Panc1 (cell line): Measurements from ENCODE around the gene CDK5RAP3. TPM values are rescaled to one million over a fixed set of nuclear protein-coding genes. Genes with fewer than 3 reads are reported as not detected.

Experiments used
- ATAC-seq: fragments of 200-7000 bp; cut with Tn5 transposase; 2 replicates; pipeline ENCODE4 v1.9.1; 2020; ENCODE audit warnings: mild to moderate bottlenecking, moderate library complexity
- BruUV-seq: library from RNA; stranded (reverse); fragments of 400-500 nt; replicated peaks from 2 replicates; lab custom pipeline; 2021; lab: Mats Ljungman, UMichigan
- CTCF ChIA-PET: fragments of 300-600 bp; sonication (Branson Sonifier 250); formaldehyde crosslinking; loops from one replicate; lab custom pipeline; 2022; ENCODE audit warnings: antibody characterized with exemption; lab: Charles Lee
- POLR2A ChIA-PET: fragments of 300-600 bp; sonication (Branson Sonifier 250); formaldehyde crosslinking; loops from one replicate; lab custom pipeline; 2022; ENCODE audit warnings: antibody characterized with exemption; lab: Charles Lee
- DNase-seq: peaks from one replicate; pipeline ENCODE4 v3.0.0-alpha.2; 2010; ENCODE audit warnings: low read depth, low spot score
- H3K27ac ChIP-seq: 2 replicates; pipeline ENCODE4 v1.5.1; 2011; ENCODE audit warnings: mild to moderate bottlenecking, low read length, inconsistent platforms
- H3K27me3 ChIP-seq: fragments of 200-500 bp; sonication (Bioruptor generic); 2 replicates; pipeline ENCODE4 v1.6.0; 2014; ENCODE audit warnings: low read length, inconsistent platforms; ENCODE audit not compliant: control insufficient read depth, insufficient read depth
- H3K36me3 ChIP-seq: fragments of 200-500 bp; sonication (Bioruptor generic); 2 replicates; pipeline ENCODE4 v1.5.1; 2014; ENCODE audit warnings: inconsistent platforms, mild to moderate bottlenecking, low read length, moderate library complexity; ENCODE audit not compliant: control insufficient read depth, insufficient read depth
- H3K4me1 ChIP-seq: 2 replicates; pipeline ENCODE4 v1.5.1; 2011; ENCODE audit warnings: inconsistent platforms, mild to moderate bottlenecking, low read length, moderate library complexity; ENCODE audit not compliant: control insufficient read depth, insufficient read depth
- H3K4me3 ChIP-seq, 2 experiments: 2 replicates each; pipeline ENCODE4 v1.5.1; 2011 to 2012; ENCODE audit warnings: low read depth in 2 of 2, low read length in 2 of 2, mild to moderate bottlenecking in 2 of 2, inconsistent platforms in 1 of 2, moderate library complexity in 1 of 2
- H3K9me3 ChIP-seq: fragments of 200-500 bp; sonication (Bioruptor generic); 2 replicates; pipeline ENCODE4 v1.5.1; 2014; ENCODE audit warnings: low read depth, mild to moderate bottlenecking, inconsistent platforms, low read length, moderate library complexity; ENCODE audit not compliant: control insufficient read depth, insufficient read depth
- CTCF ChIP-seq: fragments of 450-650 bp; IDR thresholded peaks from 2 replicates; pipeline ENCODE4 v1.5.1; 2017; ENCODE audit warnings: mild to moderate bottlenecking
- POLR2AphosphoS5 ChIP-seq: IDR thresholded peaks from 2 replicates; pipeline ENCODE4 v1.6.1; 2012; ENCODE audit warnings: mild to moderate bottlenecking, low read depth, low read length, moderate library complexity
- SIN3A ChIP-seq: IDR thresholded peaks from 2 replicates; pipeline ENCODE4 v1.6.1; 2012; ENCODE audit warnings: low read depth, mild to moderate bottlenecking, low read length, moderate library complexity, borderline replicate concordance; ENCODE audit not compliant: insufficient read depth
- TCF7L2 ChIP-seq: IDR thresholded peaks from 2 replicates; pipeline ENCODE4 v1.6.1; 2011; ENCODE audit warnings: mild to moderate bottlenecking, low read depth, low read length, inconsistent platforms
- in situ Hi-C: cut with HindIII; loops from 2 replicates; pipeline ENCODE4 v1.10.0; 2016; ENCODE audit warnings: low sequenced_read_pairs, low pct_unique_long_range_greater_than_20kb
- intact Hi-C: fragments of 100-400 bp; cut with micrococcal nuclease; formaldehyde crosslinking; loops from one replicate; pipeline ENCODE4 v1.10.0; 2022; ENCODE audit not compliant: unreplicated experiment
- total RNA-seq: library from RNA; stranded (reverse); gene quantifications from one replicate; pipeline ENCODE4 v1.2.1, GENCODE V29; 2021; ENCODE audit not compliant: unreplicated experiment
- TF ChIP-seq, protein P1 (sequence below), 2 experiments: IDR thresholded peaks; 2 replicates each; pipeline ENCODE4 v1.6.1; 2011 to 2012; ENCODE audit warnings: low read depth in 2 of 2, control low read depth in 1 of 2, low read length in 1 of 2, mild to moderate bottlenecking in 1 of 2, moderate library complexity in 1 of 2; ENCODE audit not compliant: insufficient read depth in 1 of 2

The CDK5RAP3 gene
- total RNA-seq, 1 experiment from 2014 or later = 193 TPM

DNA sequence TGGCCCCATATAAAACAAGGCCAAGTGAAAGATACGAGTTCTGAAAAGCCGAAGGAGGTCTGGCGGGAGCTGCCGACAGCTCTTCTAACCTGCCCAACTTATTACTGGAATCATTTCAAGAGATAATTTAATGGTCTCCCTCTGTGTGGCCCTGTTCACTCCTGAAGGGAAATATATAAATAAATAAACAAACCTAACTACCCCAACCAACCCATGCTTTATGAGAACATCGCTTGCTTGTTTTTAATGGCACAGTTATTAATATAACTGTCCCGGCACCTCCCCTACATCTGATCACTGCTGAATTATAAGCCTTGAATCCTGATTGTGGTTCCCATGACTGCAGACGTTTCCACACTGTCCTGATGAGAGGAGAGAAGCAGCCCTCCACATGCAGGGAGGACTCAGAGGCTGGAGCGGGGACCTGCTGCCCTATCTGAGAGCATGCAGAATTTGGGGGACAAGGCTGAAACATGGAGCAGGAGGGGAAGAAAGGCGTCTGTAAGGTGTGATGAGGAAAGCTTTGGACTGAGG lies 22.2 kb downstream of the CDK5RAP3 start:
- CTCF ChIA-PET = interaction anchor here (1.2 kb wide), 1 partner anchor 23 kb away, joined by 4 read pairs; the partner anchor contains the start of gene CDK5RAP3
- no peak for ATAC-seq

GRCh38 chr17:47993964-47994363 lies 23.1 kb downstream of the CDK5RAP3 start:
- TF ChIP-seq, protein P1, sequence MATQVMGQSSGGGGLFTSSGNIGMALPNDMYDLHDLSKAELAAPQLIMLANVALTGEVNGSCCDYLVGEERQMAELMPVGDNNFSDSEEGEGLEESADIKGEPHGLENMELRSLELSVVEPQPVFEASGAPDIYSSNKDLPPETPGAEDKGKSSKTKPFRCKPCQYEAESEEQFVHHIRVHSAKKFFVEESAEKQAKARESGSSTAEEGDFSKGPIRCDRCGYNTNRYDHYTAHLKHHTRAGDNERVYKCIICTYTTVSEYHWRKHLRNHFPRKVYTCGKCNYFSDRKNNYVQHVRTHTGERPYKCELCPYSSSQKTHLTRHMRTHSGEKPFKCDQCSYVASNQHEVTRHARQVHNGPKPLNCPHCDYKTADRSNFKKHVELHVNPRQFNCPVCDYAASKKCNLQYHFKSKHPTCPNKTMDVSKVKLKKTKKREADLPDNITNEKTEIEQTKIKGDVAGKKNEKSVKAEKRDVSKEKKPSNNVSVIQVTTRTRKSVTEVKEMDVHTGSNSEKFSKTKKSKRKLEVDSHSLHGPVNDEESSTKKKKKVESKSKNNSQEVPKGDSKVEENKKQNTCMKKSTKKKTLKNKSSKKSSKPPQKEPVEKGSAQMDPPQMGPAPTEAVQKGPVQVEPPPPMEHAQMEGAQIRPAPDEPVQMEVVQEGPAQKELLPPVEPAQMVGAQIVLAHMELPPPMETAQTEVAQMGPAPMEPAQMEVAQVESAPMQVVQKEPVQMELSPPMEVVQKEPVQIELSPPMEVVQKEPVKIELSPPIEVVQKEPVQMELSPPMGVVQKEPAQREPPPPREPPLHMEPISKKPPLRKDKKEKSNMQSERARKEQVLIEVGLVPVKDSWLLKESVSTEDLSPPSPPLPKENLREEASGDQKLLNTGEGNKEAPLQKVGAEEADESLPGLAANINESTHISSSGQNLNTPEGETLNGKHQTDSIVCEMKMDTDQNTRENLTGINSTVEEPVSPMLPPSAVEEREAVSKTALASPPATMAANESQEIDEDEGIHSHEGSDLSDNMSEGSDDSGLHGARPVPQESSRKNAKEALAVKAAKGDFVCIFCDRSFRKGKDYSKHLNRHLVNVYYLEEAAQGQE (IDR thresholded peaks at IDR 0.05; ENCODE audit: insufficient read depth in 1 of 2, low read depth in 2 of 2, low read length in 1 of 2) = no peak
- TF ChIP-seq CTCF (no peak), SIN3A (no peak), POLR2AphosphoS5 (no peak), TCF7L2 (no peak)
- intact Hi-C loops = loop anchor here (2.0 kb wide), 1 partner anchor 19 kb away; no protein-coding TSS in a partner anchor
- no peak for ATAC-seq
- Histone ChIP-seq H3K27me3 (no peaks in the 10 kb centered on the region), H3K9me3 (no peaks in the 10 kb centered on the region), H3K27ac (no peak overlapping the region), H3K36me3 (no peaks in the 10 kb centered on the region), H3K4me3 (no peak overlapping the region), H3K4me1 (peaks cover 6% of the 10 kb centered on the region; the same call in 1 of the 2 replicates)
- no peak for DNase-seq
- in situ Hi-C loops = no loop called here
- CTCF ChIA-PET = interaction anchor here (1.2 kb wide), 1 partner anchor 23 kb away, joined by 4 read pairs; the partner anchor contains the start of gene CDK5RAP3
- no TSS peak for BruUV-seq
- POLR2A ChIA-PET = no interaction called here

More for the DNA sequence above, 22.2 kb downstream of the CDK5RAP3 start:
- in situ Hi-C loops = no loop called here
- H3K36me3 ChIP-seq = no peaks in the 10 kb centered on the region
- H3K9me3 ChIP-seq = no peaks in the 10 kb centered on the region
- peaks cover 6% of the 10 kb centered on the region; the same call in 1 of the 2 replicates for H3K4me1 ChIP-seq
- no peak overlapping the region for H3K27ac ChIP-seq
- POLR2A ChIA-PET = no interaction called here
- intact Hi-C loops = no loop called here
- no TSS peak for BruUV-seq
- H3K27me3 ChIP-seq = no peaks in the 10 kb centered on the region
- TF ChIP-seq POLR2AphosphoS5 = no peak
- TF ChIP-seq, protein P1 (IDR thresholded peaks at IDR 0.05; ENCODE audit: insufficient read depth in 1 of 2, low read depth in 2 of 2, low read length in 1 of 2) = no peak
- no peak for TF ChIP-seq TCF7L2
- no peak for TF ChIP-seq SIN3A
- TF ChIP-seq CTCF = no peak
- no peak overlapping the region for H3K4me3 ChIP-seq
- DNase-seq = no peak
